ENCODE results near the gene DNAJC10. TPM values are rescaled to one million over a fixed set of nuclear protein-coding genes. Genes with fewer than 3 reads are reported as not detected.

Gene DNAJC10
- total RNA-seq, 1 donor from 2014 or later = 37.1 TPM

- Histone ChIP-seq H3K4me1 (no peaks in the 10 kb centered on the region), H3K36me3 (no peaks in the 10 kb centered on the region), H3K4me3 (no peak overlapping the region), H3K27me3 (no peaks in the 10 kb centered on the region), H3K27ac (no peak overlapping the region), H3K9me3 (no peaks in the 10 kb centered on the region)
- TF ChIP-seq, protein P1, sequence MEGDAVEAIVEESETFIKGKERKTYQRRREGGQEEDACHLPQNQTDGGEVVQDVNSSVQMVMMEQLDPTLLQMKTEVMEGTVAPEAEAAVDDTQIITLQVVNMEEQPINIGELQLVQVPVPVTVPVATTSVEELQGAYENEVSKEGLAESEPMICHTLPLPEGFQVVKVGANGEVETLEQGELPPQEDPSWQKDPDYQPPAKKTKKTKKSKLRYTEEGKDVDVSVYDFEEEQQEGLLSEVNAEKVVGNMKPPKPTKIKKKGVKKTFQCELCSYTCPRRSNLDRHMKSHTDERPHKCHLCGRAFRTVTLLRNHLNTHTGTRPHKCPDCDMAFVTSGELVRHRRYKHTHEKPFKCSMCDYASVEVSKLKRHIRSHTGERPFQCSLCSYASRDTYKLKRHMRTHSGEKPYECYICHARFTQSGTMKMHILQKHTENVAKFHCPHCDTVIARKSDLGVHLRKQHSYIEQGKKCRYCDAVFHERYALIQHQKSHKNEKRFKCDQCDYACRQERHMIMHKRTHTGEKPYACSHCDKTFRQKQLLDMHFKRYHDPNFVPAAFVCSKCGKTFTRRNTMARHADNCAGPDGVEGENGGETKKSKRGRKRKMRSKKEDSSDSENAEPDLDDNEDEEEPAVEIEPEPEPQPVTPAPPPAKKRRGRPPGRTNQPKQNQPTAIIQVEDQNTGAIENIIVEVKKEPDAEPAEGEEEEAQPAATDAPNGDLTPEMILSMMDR (IDR thresholded peaks at IDR 0.05) = no peak
- no peak for TF ChIP-seq POLR2A (IDR thresholded peaks at IDR 0.05)
- TF ChIP-seq POLR2AphosphoS5 (IDR thresholded peaks at IDR 0.05; ENCODE audit: insufficient read depth in 1 of 2, low read depth in 1 of 2) = no peak
- intact Hi-C loops (cut with DNase I) = no loop called here
- DNase-seq (ENCODE audit: extremely low spot score in 2 of 2) = no peak
Observed at GRCh38 chr2:182834293-182834692, 118.2 kb downstream of the DNAJC10 start.

DNA sequence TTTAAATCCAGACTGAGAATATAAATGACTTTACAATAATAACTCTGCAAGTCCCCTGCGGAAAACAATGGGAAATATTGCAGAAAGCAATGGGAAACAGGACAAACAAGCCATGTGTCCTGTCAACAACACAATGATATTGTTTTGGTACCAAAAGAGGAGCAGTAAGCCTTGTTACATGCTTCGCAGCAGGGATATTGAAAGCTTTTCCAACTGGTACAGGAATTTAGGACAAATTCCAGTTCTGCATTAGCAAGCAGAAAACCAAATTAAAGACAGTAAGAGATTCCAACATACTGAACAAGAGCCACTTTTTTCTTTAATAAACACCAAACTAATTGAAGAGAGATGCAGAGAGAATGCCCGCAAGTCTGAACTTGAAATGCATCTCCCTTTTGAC is 120.4 kb downstream of the DNAJC10 start:
- H3K27ac ChIP-seq = no peak overlapping the region
- H3K9me3 ChIP-seq = no peaks in the 10 kb centered on the region
- DNase-seq (ENCODE audit: extremely low spot score in 2 of 2) = no peak
- intact Hi-C loops (cut with DNase I) = no loop called here
- H3K4me1 ChIP-seq = no peaks in the 10 kb centered on the region
- no peak overlapping the region for H3K4me3 ChIP-seq
- H3K36me3 ChIP-seq = no peaks in the 10 kb centered on the region
- TF ChIP-seq POLR2AphosphoS5 (IDR thresholded peaks at IDR 0.05; ENCODE audit: insufficient read depth in 1 of 2, low read depth in 1 of 2) (no peak), POLR2A (IDR thresholded peaks at IDR 0.05) (no peak)
- TF ChIP-seq, protein P1 (IDR thresholded peaks at IDR 0.05) = no peak
- H3K27me3 ChIP-seq = no peaks in the 10 kb centered on the region

Small RNAs within 50 kb of the gene (small RNA-seq; reads per million reads assigned to genes)
- not detected for gene RF00019

Other genes with a start within 250 kb of the DNAJC10 start
- 3.9 TPM for gene FRZB, start 150.4 kb downstream of the DNAJC10 start, total RNA-seq

All from vagina (tissue), 2 donors.